ENCODE data around the gene CRYBA1. TPM values are rescaled to one million over a fixed set of nuclear protein-coding genes. Genes with fewer than 3 reads are reported as not detected.
"Not testable (repeated sequence)": the region's sequence is repeated elsewhere in the genome, so short reads cannot be mapped to it uniquely, and the experiment has no call there.

Gene CRYBA1
- total RNA-seq, 1 donor from 2014 or later: not detected

- no peak for DNase-seq (ENCODE audit: low spot score)
Measured at GRCh38 chr17:29237476-29238132, 9.1 kb upstream of the CRYBA1 start.

- DNase-seq (ENCODE audit: low spot score): no peak
Measured at GRCh38 chr17:29238133-29238850, 8.4 kb upstream of the CRYBA1 start.

GRCh38 chr17:29240477-29240876 is 6.2 kb upstream of the CRYBA1 start:
- DNase-seq (ENCODE audit: low spot score): no peak

- DNase-seq (ENCODE audit: low spot score): peak; percentile 86
Measured at GRCh38 chr17:29240968-29241963, 5.4 kb upstream of the CRYBA1 start.

- no peak for DNase-seq (ENCODE audit: low spot score)
Measured at GRCh38 chr17:29242051-29242450, 4.6 kb upstream of the CRYBA1 start.

- no peak for DNase-seq (ENCODE audit: low spot score)
Measured at GRCh38 chr17:29242790-29243189, 3.9 kb upstream of the CRYBA1 start.

- no peak for DNase-seq (ENCODE audit: low spot score)
Measured at GRCh38 chr17:29243792-29244191, 2.9 kb upstream of the CRYBA1 start.

- no peak for DNase-seq (ENCODE audit: low spot score)
Measured at GRCh38 chr17:29245401-29245800, 1.3 kb upstream of the CRYBA1 start.

GRCh38 chr17:29247219-29247618 is 560 bp downstream of the CRYBA1 start:
- DNase-seq (ENCODE audit: low spot score): no peak

GRCh38 chr17:29248845-29249244 is 2.2 kb downstream of the CRYBA1 start:
- DNase-seq (ENCODE audit: low spot score): no peak

GRCh38 chr17:29250666-29251065 is 4.0 kb downstream of the CRYBA1 start:
- DNase-seq (ENCODE audit: low spot score): no peak

- no peak for DNase-seq (ENCODE audit: low spot score)
Measured at GRCh38 chr17:29251184-29251583, 4.5 kb downstream of the CRYBA1 start.

GRCh38 chr17:29252101-29252791 is 5.6 kb downstream of the CRYBA1 start:
- DNase-seq (ENCODE audit: low spot score): no peak

GRCh38 chr17:29253037-29253436 is 6.4 kb downstream of the CRYBA1 start:
- DNase-seq (ENCODE audit: low spot score): no peak

- DNase-seq (ENCODE audit: low spot score): no peak
Measured at GRCh38 chr17:29255926-29256522, 9.4 kb downstream of the CRYBA1 start.

- no peak for DNase-seq (ENCODE audit: low spot score)
Measured at GRCh38 chr17:29256735-29257466, 10.2 kb downstream of the CRYBA1 start.

- no peak for DNase-seq (ENCODE audit: low spot score)
Measured at GRCh38 chr17:29257756-29258155, 11.1 kb downstream of the CRYBA1 start.

GRCh38 chr17:29263916-29264315 is 17.3 kb downstream of the CRYBA1 start:
- DNase-seq (ENCODE audit: low spot score): no peak

GRCh38 chr17:29271980-29272379 is 25.3 kb downstream of the CRYBA1 start:
- not testable (repeated sequence) for DNase-seq (ENCODE audit: low spot score)

GRCh38 chr17:29273924-29274323 is 27.3 kb downstream of the CRYBA1 start:
- no peak for DNase-seq (ENCODE audit: low spot score)
